ENCODE measurements around the gene MAPRE2.
A peak's percentile ranks its signal among the peaks of the same experiment; 100 is the strongest.

DNA sequence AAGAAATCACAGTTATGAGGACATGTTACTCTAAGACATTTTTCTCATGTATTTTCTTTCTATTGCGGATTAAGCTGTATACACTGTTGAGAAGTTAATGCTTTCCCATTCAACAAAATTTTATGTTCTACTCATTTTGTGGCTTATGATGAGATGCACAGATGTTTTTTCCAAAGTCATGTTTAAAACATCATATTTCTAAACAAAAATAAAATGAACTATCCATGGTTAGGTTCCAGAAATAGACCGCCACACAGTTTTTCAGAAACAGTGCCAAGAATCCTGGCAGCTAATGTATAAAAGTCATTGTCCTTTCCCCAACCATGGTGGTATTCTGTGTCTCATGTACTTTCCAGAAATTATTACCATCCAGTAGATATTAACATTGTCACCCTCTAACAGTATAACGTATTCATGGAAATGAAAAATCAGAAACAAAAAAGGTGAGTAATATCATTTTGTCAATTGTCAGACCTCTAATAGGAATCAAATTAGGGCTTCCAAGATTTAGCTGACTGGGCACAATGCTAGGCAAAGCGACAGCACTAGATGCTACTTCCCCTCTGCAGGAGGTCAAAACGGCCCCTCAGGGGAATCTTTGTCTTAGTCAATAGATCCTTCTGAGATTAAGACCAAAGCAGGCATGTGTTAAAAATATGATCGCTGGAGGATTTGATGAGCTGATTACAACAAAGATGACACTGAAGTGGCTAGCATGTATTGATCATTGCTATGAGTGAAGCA, 145.2 kb downstream of the MAPRE2 start:
- TF ChIP-seq SMYD3 (CRISPR knock-in tag; IDR thresholded peaks at IDR 0.05) = no peak
- no peak for TF ChIP-seq CTCF (CRISPR knock-in tag; IDR thresholded peaks at IDR 0.05)
- TF ChIP-seq EP300 (IDR thresholded peaks at IDR 0.05; ENCODE audit: low read depth in 2 of 2, low read length in 2 of 2) = no peak
- no peak for TF ChIP-seq EP300 (CRISPR knock-in tag; IDR thresholded peaks at IDR 0.05; ENCODE audit: borderline replicate concordance)
- no peak for TF ChIP-seq ZNF256 (CRISPR knock-in tag; conservative IDR thresholded peaks at IDR 0.05)
- TF ChIP-seq SMARCE1 (IDR thresholded peaks at IDR 0.05; ENCODE audit: borderline replicate concordance) = no peak
- TF ChIP-seq ETV5 (CRISPR knock-in tag; IDR thresholded peaks at IDR 0.05; ENCODE audit: borderline replicate concordance) = no peak
- no peak for TF ChIP-seq RFX5 (IDR thresholded peaks at IDR 0.05; ENCODE audit: low read depth, low read length)
- TF ChIP-seq MAFF (IDR thresholded peaks at IDR 0.05; ENCODE audit: low read depth, low read length) = peak; percentile 88
- TF ChIP-seq ZNF143 (CRISPR knock-in tag; IDR thresholded peaks at IDR 0.05) = no peak
- no peak for TF ChIP-seq RFXAP (CRISPR knock-in tag; IDR thresholded peaks at IDR 0.05; ENCODE audit: borderline replicate concordance)
- TF ChIP-seq, protein P1, sequence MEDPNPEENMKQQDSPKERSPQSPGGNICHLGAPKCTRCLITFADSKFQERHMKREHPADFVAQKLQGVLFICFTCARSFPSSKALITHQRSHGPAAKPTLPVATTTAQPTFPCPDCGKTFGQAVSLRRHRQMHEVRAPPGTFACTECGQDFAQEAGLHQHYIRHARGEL (CRISPR knock-in tag; IDR thresholded peaks at IDR 0.05) = no peak
- TF ChIP-seq BHLHE40 (IDR thresholded peaks at IDR 0.05; ENCODE audit: low read length) = no peak
- TF ChIP-seq RXRA (CRISPR knock-in tag; IDR thresholded peaks at IDR 0.05) = no peak

Data from HepG2 (cell line).